ENCODE data around the gene MYADML2. TPM values are rescaled to one million over a fixed set of nuclear protein-coding genes. Genes with fewer than 3 reads are reported as not detected.

Gene MYADML2
- total and polyA plus RNA-seq, 2 of the 8 experiments (the other 6 are each of a cell fraction or from before 2014, with no cell fraction given), result 0.26 to 0.47 TPM

GRCh38 chr17:81931557-81932332 is 15.3 kb downstream of the MYADML2 start (continued):
- TF ChIP-seq CHD7 (IDR thresholded peaks at IDR 0.05; ENCODE audit: insufficient replicate concordance, low read length) (no peak), SIRT6 (IDR thresholded peaks at IDR 0.05; ENCODE audit: low read length) (no peak), MAFK (IDR thresholded peaks at IDR 0.05; ENCODE audit: low read depth, low read length) (no peak), RBBP5 (IDR thresholded peaks at IDR 0.05; ENCODE audit: borderline replicate concordance, low read depth, low read length) (no peak), SUZ12 (IDR thresholded peaks at IDR 0.05; ENCODE audit: low read length) (no peak), CREB1 (IDR thresholded peaks at IDR 0.05) (no peak), KDM5A (IDR thresholded peaks at IDR 0.05; ENCODE audit: low read length) (no peak), CTCF (IDR thresholded peaks at IDR 0.05; ENCODE audit: control extremely low read depth in 1 of 3, insufficient read depth in 1 of 3, low read depth in 1 of 3, low read length in 3 of 3) (no peak)
